Measurements from ENCODE around the gene SLC27A4.

Gene SLC27A4

DNA sequence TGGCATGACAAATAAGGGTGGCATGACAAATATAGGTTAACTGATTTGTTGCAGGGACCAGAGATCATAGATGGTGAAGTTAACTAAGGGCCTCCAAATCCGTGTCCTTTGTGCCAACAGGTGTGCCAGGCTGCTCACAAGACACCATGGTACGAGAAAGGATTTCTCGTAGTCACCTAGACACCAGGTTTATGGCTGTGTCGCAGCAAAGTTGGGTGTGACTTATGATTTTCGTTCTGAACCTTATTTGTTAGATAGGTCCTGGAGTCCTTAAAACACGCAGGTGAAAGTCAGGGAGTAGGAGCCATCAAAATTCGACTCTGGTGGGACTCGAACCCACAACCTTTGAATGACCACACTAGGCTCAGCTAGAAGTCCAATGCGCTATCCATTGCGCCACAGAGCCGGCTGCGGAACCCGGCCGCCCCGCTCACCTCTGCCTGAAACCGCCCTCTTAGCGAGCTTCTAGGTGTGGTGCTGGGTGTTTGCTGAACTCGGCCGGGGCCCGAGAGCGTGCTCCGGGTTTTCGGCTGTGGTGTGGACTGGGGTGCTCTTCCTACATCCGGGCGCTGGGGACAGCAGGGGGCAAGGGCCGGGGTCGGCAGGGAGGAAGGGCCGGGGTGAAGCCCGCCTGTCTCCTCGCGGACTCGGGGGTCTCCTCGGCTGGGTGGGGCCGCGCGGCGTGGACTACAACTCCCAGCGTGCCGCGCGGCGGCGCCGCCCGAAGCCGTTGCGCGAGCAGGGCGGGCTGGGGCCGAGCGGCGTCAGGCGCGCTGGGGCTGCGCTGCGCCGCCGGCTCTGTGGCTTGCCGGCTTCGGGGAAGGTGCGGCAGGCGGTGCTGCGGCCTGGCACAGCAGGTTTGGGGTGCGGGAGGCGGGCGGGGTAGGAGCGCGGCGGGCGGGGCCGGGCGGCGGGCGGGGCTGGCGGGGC, at the start of gene SLC27A4:
Gene SLC27A4 (plus strand): TSS at position 767 of the 930 bp plus-strand sequence. CDS start 2,606 bp downstream, outside the sequence.
- DNase-seq, result peak; percentile 62

DNA sequence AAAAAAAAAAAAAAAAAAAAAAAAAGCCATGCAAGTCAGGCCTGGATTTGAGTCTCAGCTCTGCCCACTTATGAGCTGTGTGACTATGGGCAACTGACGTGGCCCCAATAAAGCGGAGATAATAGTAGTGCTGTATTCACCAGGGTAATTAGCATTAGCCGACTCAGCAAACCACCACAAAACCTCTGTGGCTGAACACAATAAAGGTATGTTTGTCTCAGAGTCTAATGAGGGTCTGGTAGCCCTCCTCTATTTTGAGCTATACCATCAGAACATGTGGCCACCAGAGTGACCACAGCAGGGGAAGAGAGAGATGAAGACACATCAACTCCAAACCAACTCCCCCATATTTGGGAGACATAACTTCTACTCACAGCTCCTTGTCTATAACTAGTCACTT, 48.3 kb upstream of the SLC27A4 start:
- no peak for DNase-seq

DNA sequence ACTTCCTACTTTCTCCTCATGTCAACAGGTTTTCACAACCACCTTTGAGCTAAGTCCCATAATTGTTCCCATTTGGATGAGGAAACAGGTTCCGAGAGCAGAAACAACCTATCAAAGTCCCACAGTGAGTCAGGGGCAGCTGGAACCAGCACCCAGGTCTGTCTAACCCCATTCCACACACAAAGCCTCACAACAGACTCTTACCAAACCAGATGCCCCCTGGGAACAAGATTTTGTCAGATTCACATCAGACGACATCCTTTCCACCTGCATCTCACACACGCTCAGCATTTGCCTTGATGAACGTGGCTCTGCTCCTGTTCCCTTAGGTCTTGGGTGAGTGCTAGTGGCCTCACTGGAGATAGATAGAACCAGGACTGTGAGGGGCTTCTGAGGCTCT, 47.2 kb upstream of the SLC27A4 start:
- no peak for DNase-seq

DNA sequence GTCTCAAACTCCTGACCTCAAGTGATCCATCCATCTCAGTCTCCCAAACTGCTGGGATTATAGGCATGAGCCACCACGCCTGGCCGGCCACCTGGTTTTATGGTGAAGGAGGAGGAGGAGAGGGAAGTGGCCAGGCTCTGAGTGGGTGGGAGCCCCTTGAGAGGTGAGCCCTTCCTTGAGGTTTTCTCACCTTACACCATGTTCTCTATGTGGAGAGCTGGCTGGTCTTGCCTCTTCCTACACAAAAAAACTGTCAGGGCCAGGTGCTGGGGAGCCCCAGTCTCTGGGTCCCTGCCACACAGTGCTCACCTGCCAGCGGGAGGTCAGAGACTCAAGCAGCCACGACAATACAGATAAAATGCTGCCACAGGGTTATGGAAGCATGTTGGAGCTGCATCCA, 46.2 kb upstream of the SLC27A4 start:
- no peak for DNase-seq

DNA sequence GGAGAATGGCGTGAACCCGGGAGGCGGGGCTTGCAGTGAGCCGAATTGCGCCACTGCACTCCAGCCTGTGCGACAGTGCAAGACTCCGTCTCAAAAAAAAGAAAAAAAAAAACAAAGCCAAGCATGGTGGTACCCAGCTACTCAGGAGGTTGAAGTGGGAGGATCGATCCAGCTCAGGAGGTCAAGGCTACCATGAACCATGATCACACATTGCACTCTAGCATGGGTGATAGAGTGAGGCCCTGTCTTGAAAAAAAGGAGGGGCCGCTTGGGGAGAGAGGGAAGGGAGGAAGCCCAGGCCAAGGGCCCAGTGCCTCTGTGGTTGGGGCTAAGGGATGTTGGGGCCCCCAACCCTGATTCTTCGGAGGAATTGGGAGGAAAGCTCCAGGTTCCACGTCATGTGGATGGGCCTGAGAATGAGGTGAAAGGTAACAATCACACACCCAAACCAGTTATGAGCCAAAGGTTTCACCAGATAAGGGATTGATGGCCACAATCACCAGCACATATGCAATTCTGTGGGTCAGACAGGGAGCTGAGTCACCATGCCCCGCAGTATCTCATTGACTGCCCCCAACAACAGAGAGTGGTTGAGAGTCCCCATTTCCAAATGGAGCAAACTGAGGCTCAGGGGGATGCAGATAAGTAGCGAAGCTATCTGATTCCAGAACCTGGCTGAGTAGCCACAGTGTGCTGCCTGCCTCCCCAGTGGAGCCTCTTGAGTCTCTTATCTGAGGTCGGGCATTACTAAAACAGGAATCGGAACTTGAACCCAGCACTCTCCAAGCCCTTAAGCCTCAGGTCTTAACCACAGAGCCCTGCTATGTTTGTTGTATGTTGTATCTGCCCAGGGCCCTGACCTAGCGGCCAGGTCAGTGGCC, 43.7 kb upstream of the SLC27A4 start:
- no peak for DNase-seq

DNA sequence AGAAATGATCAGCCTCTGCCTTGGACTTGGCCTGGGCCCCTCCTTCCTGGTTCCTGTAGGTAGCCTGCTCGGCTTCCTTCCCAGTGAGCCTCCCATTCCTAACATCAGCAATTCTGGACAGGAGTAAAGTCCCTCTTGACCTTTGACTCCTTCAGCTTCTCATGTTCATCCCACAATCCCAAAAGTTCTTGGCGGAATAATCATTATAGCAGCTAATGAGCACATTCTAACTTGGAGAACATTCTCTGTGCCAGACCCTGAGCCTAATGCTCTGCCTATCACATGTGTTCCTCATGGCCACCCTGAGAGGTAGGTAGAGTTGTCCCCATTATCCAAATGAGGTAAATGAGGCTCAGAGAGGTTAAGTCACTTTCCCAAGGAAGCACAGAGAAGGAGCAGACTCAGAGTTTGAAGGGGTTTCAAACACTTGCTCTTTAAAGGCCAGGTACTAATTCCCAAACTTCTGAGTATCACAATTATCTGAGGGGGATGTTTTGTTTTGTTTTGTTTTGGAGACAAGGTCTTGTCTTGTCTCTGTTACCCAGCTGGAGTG, 43.0 kb upstream of the SLC27A4 start:
- DNase-seq, result no peak

DNA sequence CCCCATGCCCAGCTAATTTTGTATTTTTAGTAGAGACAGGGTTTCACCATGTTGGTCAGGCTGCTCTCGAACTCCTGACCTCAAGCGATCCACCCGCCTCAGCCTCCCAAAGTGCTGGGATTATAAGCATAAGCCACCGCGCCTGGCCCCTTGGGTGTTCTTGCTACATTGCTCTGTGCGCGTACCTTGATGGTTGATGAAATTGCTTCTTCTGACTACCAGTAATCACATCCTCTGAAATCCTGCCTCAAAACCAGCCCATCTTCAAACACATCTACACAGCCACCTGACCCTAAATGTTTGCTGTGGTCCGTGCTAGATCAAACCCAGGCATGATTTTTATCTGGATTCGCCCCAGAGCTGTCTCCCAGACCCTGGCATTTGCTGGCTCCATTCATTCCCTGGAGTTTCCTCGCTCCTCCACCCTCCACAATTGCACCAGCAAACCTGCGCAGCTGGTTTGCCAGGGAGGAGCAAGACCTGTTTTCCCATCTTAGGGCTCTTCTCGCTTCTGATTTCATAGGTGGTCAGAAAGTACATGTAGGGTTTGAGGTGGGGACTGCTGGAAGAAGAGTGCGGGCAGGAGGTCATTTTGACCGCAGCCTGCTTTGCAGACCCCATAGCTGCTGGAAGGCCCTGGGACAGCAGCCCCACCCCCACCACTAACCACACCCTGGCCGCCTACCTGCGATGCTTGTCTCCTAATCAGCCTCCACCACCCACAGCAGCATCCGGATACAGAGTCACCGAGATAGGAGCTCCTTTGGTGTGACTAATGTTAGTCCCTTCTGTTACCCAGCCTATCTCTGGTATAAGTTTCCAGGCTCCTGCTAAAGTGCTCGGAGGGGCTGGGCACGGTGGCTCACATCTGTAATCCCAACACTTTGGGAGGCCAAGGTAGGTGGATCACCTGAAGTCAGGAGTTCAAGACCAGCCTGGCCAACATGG, 41.5 kb upstream of the SLC27A4 start:
- no peak for DNase-seq

DNA sequence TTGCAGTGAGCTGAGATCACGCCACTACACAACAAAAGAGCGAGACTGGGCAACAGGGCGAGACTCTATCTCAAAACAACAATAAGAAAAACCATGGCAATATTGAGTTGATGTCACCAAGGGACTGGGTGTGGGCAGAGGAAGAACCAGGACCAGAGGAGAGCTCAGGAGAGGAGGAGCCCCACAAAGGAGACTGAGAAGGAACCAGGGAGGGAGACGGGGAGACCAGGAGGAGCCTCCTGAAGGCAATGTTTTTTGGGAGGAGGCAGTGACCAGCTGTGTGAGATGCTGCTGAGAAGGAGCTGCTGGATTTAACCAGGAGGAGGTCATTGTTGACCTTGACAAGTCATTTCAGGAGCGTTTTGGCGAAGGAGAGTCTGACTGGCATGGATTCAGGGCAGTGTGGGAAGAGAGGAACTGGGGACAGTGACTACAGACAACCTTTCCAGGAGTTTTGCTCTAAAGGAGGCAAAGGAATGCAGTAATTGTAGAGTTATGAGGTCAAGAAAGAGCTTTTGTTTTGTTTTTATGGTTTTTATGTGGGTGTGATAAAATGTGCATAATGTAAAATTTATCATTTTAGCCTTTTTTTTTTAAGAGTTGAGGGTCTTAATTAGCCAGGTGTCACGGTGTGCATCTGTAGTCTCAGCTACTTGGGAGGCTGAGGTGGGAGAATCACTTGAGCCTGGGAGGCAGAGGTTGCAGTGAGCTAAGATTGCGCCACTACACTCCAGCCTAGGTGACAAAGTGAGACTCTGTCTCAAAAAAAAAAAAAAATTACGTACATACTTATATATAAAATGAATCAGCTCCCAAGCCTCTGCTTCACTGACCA, 36.0 kb upstream of the SLC27A4 start:
- no peak for DNase-seq

DNA sequence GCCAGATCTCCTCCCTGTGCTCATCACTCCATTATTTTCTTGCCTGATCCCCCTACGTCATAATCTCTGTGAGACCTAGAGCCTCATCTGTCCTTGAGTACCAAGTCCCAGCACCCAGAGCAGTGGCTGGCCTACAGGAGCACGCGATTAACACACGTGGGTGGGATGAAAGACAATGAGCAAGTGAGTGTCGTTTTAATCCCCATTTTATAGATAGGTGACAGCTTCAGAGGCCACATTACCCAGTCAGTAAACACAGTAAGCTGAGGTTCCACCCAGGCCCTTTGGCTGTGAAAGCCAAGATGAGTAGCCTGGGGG, 35.4 kb upstream of the SLC27A4 start:
- no peak for DNase-seq

DNA sequence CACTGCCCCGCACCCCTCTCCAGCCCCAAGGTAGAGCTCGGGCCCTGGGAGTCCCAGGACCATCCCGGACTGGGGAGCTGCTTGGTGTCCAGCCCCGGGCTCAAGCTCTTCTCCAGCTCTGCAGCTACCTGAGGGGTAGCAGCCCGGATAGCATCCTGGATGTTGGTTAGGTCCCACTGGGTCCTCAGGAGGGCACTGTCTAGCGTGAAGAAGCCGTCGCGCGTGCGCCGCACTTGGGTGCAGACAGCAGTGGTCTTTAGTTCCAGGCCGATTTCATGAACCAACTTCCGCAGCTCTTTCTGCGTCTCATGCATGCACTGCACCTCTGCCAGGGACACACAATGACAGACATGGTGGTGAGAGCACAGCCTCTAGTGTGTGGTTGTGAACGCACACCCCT, 30.8 kb upstream of the SLC27A4 start:
- no peak for DNase-seq

DNA sequence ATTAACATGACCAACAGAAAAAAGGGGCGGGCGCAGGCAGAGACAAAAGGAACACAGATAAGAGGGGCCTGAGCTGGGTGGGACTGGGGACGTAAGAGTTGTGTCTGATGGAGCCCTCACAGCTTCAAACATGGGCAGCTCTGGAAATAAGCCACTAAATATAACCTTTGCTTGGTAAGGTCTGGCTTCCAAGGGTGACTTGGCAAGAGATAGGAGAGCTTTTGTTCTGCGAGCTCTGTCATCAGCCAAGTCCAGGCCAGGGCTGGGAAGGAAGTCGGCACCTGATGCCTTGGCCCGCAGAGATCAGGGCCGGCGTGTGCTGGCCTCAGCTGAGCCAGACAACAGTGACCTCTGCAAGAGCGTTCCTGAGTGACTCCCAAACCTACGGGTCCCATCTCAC, 29.9 kb upstream of the SLC27A4 start:
- DNase-seq, result no peak

DNA sequence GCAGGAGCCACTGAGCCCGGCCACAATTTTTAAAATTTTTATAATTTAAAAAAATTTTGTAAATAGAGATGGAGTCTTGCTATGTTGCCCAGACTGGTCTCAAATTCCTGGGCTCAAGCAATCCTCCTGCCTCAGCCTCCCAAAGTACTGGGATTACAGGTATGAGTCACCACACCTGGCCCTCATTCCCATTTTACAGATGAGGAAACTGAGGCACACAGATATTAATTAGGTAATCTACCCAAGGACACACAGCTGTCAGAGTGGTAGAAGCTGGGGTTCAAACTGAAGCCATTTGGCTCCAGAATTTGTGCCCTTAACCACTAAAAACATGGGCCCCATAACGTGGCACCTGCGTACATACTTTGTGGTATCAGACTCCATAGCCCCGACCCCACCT, 25.6 kb upstream of the SLC27A4 start:
- no peak for DNase-seq

DNA sequence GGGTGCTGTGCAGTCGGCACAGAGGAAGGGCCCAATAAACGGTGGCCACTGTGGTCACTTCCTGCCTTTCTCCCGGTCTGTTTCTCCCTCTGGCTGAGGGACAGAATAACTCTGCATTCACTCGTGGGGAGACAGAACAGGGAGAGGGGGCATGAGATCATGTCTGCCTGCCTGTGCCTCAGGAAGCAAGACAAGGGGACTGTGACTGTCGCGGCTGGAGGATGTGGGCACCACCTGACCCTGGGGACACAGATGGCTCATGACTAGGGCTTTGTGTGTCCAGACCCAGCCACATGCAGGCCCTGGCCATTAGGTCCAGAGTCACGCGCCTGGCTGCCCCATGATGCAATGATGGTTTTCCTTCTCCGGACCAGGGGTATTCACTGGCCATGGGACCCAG, 23.9 kb upstream of the SLC27A4 start:
- DNase-seq, result no peak

DNA sequence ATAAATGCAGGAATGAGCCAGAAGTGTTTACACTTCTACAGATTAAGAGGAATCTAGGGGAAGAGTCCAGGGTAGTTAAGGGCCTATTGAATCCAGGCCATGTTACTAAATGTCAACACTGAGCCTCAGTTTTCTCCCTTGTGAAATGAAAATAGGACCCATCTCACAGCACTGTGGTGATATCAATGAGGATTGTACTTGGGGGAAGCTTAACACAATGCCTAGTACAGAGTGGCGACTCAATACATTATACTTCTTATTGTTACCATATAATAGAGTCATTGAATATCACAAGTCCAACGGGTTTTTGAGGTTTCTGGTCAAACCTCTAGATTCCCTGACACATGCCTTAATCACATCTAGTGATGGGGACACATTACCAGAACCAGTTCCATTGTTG, 22.7 kb upstream of the SLC27A4 start:
- no peak for DNase-seq

DNA sequence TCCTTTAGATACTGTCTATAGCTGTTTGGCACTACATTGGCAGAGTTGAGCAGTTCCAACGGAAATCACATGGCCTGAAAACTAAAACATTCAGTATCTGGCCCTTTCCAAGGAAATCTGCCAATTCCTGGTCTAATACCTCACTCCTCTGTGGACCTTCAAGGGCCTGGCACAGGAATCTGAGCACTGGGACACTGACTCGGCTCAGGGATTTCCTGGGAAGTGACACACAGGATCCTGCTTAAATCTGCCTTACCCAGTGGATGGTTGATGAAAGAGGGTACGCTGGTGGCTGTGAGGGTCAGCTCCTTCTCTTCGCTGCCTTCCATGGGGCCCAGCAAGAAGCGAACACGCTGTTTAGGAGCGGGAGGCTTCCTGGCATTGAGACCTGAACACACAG, 19.0 kb upstream of the SLC27A4 start:
- no peak for DNase-seq

DNA sequence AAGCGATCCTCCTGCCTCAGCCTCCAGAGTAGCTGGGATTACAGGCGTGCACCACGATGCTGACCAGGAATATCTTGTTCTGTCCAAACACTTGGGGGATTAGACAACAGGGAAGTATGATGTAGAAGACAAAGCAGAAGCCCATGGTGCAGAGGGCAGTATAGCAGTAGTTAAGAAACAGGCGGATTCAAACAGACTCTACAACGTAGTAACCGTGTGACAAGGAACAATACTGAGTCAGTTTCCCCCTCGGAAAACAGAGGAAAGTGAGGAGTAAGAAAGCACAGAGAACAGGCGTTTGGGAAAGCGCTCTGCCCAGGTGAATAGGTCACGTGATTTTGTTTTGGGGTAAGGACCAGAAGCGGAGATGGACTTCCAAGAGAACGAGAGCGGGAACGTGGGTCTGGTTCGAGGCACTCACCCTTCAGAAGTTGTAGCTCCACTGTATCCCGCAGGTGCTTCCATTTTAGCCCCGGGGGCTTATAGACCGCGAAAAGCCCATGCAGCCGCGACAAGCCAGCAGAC, 18.4 kb upstream of the SLC27A4 start:
- no peak for DNase-seq

DNA sequence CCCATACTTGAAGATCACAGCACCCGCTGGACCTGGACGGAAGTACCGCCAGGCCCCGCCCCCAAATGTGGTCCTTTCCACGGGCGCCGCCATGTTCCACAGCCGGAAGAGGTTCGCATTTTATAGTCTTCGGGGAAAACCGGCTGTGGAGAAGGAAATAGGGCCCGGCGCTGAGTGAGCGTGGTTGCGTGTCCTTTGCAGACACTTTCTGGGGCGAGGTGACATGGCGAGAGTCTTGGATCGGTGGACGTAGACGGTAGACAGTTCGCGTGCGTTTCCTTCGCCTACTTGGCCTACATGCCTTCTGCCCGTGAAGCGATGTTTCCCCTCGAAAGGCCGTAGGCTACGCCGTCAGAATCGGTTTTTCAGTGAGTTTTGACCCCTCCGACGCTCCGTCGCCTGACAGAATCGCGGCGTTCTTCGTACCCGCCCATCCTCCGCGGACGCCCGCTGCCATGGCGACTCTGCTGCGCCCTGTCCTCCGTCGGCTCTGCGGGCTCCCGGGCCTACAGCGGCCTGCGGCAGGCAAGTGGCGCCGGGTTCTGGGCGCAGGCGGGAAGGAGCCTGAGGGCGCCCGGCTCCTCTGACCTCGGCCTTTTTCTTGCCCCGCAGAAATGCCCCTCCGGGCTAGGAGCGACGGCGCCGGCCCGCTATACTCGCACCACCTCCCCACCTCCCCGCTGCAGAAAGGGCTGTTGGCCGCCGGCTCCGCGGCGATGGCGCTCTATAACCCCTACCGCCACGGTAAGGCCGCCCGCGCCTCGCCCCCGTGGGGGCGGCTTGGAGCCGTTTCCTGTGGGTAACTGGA, 17.7 kb upstream of the SLC27A4 start, which contains the start of the genes COQ4 and TRUB2:
Gene COQ4 (plus strand): TSS at position 436 of the 808 bp plus-strand sequence. CDS start 20 bp downstream, at position 456.
Gene TRUB2 (minus strand): TSS at position 44 of the 808 bp plus-strand sequence. CDS start 39 bp downstream, at position 5.
- DNase-seq, result peak; percentile 93

DNA sequence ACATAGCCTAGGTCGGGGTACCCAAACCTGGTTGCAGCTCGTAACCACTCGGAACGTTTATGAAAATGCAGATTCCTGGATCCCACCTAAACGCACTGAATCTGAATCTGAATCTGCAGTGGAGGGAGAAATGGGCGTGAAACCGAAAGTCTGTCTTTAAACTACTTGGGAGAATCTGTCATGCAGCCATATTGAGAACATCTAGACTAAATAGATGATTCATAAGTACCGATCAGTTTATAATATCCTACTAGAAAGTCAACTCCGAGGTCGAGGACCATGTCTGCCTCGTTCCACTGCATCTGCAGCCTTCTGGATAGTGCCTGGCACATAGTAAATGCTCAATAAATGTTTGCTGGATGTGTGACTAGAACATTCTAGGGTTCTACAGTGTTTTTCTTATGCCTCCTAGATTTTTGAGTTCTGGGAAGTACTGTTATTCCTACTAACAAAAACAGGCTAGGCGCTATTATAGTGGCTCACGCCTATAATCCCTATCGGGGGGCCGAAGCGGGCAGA, 17.1 kb upstream of the SLC27A4 start:
- no peak for DNase-seq

DNA sequence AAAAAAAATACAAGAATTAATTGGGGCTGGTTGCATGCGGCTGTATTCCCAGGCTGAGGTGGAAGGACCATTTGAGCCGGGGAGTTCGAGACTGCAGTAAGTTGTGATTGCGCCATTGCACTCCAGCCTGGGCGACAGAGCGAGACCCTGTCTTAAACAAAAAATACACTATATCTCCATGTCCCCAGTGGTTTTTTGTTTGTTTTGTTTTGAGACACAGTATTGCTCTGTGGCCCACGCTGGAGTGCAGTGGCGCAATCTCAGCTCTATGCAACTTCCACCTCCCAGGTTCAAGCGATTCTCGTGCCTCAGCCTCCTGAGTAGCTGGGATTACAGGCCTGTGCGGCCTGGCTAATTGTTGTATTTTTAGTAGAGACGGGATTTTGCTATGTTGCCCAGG, 16.5 kb upstream of the SLC27A4 start:
- DNase-seq, result no peak

DNA sequence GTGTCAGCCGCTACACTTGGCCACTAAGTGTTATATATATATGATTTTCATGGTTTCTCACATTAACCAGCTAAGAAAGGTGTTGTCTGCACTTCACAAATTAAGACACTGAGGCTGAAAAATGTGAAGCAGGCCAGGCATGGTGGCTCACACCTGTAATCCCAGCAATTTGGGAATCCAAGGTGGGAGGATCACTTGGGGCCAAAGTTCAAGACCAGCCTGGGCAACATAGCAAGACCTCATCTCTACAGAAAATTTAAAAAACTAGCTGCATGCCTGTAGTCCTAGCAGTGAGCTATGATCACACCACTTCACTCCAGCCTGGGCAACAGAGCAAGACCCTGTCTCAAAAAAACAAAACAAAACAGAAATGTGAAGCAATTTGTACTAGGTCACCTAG, 15.9 kb upstream of the SLC27A4 start:
- no peak for DNase-seq

Measured in NCI-H1092 (cell line).